ENCODE data around the gene CAMK2N2. TPM values are rescaled to one million over a fixed set of nuclear protein-coding genes. Genes with fewer than 3 reads are reported as not detected.

Gene CAMK2N2
- total RNA-seq (ENCODE audit: low replicate concordance), result 0.12 and 0.23 TPM in 2 replicates

GRCh38 chr3:184261270-184261853 is at the start of gene CAMK2N2:
Gene CAMK2N2, minus strand, starts transcription at chr3:184261553. Its CDS starts 268 bp downstream, at chr3:184261285.

GRCh38 chr3:184298759-184299487 is 37.6 kb upstream of the CAMK2N2 start, which contains the start of gene PSMD2:
Gene PSMD2, plus strand, starts transcription at chr3:184299241. Its CDS starts 26 bp downstream, at chr3:184299267.

GRCh38 chr3:184275961-184276910 is 14.9 kb upstream of the CAMK2N2 start, which contains the start of gene ECE2:
Gene ECE2, plus strand, starts transcription at chr3:184276022. Its CDS starts 132 bp downstream, at chr3:184276154.

GRCh38 chr3:184249412-184250166 is 11.8 kb downstream of the CAMK2N2 start, which contains the start of gene EEF1AKMT4:
Gene EEF1AKMT4, plus strand, starts transcription at chr3:184249672. Its CDS starts 23 bp downstream, at chr3:184249695.

GRCh38 chr3:184248454-184249411 is 12.6 kb downstream of the CAMK2N2 start, which contains the start of gene ALG3:
Gene ALG3, minus strand, starts transcription at chr3:184248962. Its CDS starts 22 bp downstream, at chr3:184248940.

GRCh38 chr3:184229394-184230080 is 31.8 kb downstream of the CAMK2N2 start, which contains the start of gene VWA5B2:
Gene VWA5B2, plus strand, starts transcription at chr3:184229585. Its CDS starts 944 bp downstream, at chr3:184230529.

Other genes starting within 250 kb of the CAMK2N2 start
- gene ABCC5, start 243.7 kb downstream of the CAMK2N2 start, total RNA-seq (ENCODE audit: low replicate concordance), result 13.0 and 20.1 TPM in 2 replicates
- gene HTR3D, start 229.8 kb downstream of the CAMK2N2 start, total RNA-seq (ENCODE audit: low replicate concordance), result not detected in 2 replicates
- not detected in 2 replicates for gene HTR3C, start 208.5 kb downstream of the CAMK2N2 start, total RNA-seq (ENCODE audit: low replicate concordance)
- gene HTR3E, start 164.5 kb downstream of the CAMK2N2 start, total RNA-seq (ENCODE audit: low replicate concordance), result not detected in 2 replicates
- gene EIF2B5, start 126.2 kb downstream of the CAMK2N2 start, total RNA-seq (ENCODE audit: low replicate concordance), result 31.4 and 35.0 TPM in 2 replicates
- gene DVL3, start 106.2 kb downstream of the CAMK2N2 start, total RNA-seq (ENCODE audit: low replicate concordance), result 35.6 and 48.4 TPM in 2 replicates
- 739 and 849 TPM in 2 replicates for gene AP2M1, start 86.7 kb downstream of the CAMK2N2 start, total RNA-seq (ENCODE audit: low replicate concordance)
- 51.6 and 85.5 TPM in 2 replicates for gene ABCF3, start 75.4 kb downstream of the CAMK2N2 start, total RNA-seq (ENCODE audit: low replicate concordance)
- 1.3 TPM in 1 of 2 replicates, not detected in the other for gene VWA5B2, start 32.0 kb downstream of the CAMK2N2 start, total RNA-seq (ENCODE audit: low replicate concordance)
- 23.9 and 32.4 TPM in 2 replicates for gene ALG3, start 12.6 kb downstream of the CAMK2N2 start, total RNA-seq (ENCODE audit: low replicate concordance)
- gene EEF1AKMT4, start 11.9 kb downstream of the CAMK2N2 start, total RNA-seq (ENCODE audit: low replicate concordance), result 1.6 and 4.3 TPM in 2 replicates
- gene ECE2, start 14.5 kb upstream of the CAMK2N2 start, total RNA-seq (ENCODE audit: low replicate concordance), result not detected in 2 replicates
- gene PSMD2, start 37.7 kb upstream of the CAMK2N2 start, total RNA-seq (ENCODE audit: low replicate concordance), result 574 and 714 TPM in 2 replicates
- 280 and 290 TPM in 2 replicates for gene EIF4G1, start 53.1 kb upstream of the CAMK2N2 start, total RNA-seq (ENCODE audit: low replicate concordance)
- gene FAM131A, start 76.0 kb upstream of the CAMK2N2 start, total RNA-seq (ENCODE audit: low replicate concordance), result 15.0 and 16.9 TPM in 2 replicates
- 1.7 and 3.5 TPM in 2 replicates for gene CLCN2, start 100.1 kb upstream of the CAMK2N2 start, total RNA-seq (ENCODE audit: low replicate concordance)
- gene POLR2H, start 100.2 kb upstream of the CAMK2N2 start, total RNA-seq (ENCODE audit: low replicate concordance), result 75.2 and 83.0 TPM in 2 replicates
- 0.12 TPM in 1 of 2 replicates, not detected in the other for gene THPO, start 116.7 kb upstream of the CAMK2N2 start, total RNA-seq (ENCODE audit: low replicate concordance)
- gene CHRD, start 118.5 kb upstream of the CAMK2N2 start, total RNA-seq (ENCODE audit: low replicate concordance), result 0.08 and 1.4 TPM in 2 replicates